K562 (cell line): ENCODE data around the gene EIF2S2. TPM values are rescaled to one million over a fixed set of nuclear protein-coding genes. Genes with fewer than 3 reads are reported as not detected.

ENCODE experiments used
- BRD9 ChIP-seq: fragments of 450-650 bp; IDR thresholded peaks from 2 replicates; pipeline ENCODE4 v1.6.1; 2018; ENCODE audit warnings: low read depth; ENCODE audit not compliant: partially characterized antibody
- E4F1 ChIP-seq: fragments of 250-450 bp; sonication (Bioruptor Pico); IDR thresholded peaks from 2 replicates; pipeline ENCODE4 v1.5.0; 2021; ENCODE audit warnings: mild to moderate bottlenecking, borderline replicate concordance
- ESRRA ChIP-seq: fragments of 450-650 bp; IDR thresholded peaks from 2 replicates; pipeline ENCODE4 v1.6.1; 2014; ENCODE audit warnings: low read depth, mild to moderate bottlenecking, moderate library complexity, borderline replicate concordance
- GTF2F1 ChIP-seq: IDR thresholded peaks from 2 replicates; pipeline ENCODE4 v1.6.1; 2011; ENCODE audit warnings: low read depth, low read length, improper control_type of control experiment
- HNRNPLL ChIP-seq: fragments of 200-400 bp; formaldehyde crosslinking; IDR thresholded peaks from 2 replicates; pipeline ENCODE4 v1.6.1; 2017; ENCODE audit warnings: low read length, low read depth, mild to moderate bottlenecking; ENCODE audit not compliant: poor library complexity, severe bottlenecking
- MYC ChIP-seq, 2 experiments: fragments of 250-450 bp in 1 of 2; sonication (Bioruptor Pico) in 1 of 2; IDR thresholded peaks; 2 replicates each; pipeline versions ENCODE4 v1.5.1 to v1.6.1; 2012 to 2021; ENCODE audit warnings: low read depth in 2 of 2, borderline replicate concordance in 1 of 2, improper control_type of control experiment in 1 of 2, low read length in 1 of 2, mild to moderate bottlenecking in 1 of 2, moderate library complexity in 1 of 2
- NR2C2 ChIP-seq, 2 experiments: fragments of 200-800 bp in 1 of 2; sonication (Bioruptor generic) in 1 of 2; sonication (generic) in 1 of 2; formaldehyde crosslinking in 1 of 2; IDR thresholded peaks; 2 replicates each; pipeline versions ENCODE4 v1.6.1 to v1.8.0; 2016 to 2022; ENCODE audit warnings: mild to moderate bottlenecking in 1 of 2, missing compliant biosample characterization in 1 of 2, missing genetic modification characterization in 1 of 2, missing genetic modification reagents in 1 of 2
- SETDB1 ChIP-seq: IDR thresholded peaks from one replicate; pipeline ENCODE4 v1.6.1; 2012; ENCODE audit warnings: low read length, control low read depth, inconsistent platforms
- SMARCE1 ChIP-seq: fragments of 450-650 bp; IDR thresholded peaks from 2 replicates; pipeline ENCODE4 v1.7.1; 2016; ENCODE audit warnings: mild to moderate bottlenecking
- ZMIZ1 ChIP-seq, 2 experiments: fragments of 150-350 bp in 1 of 2; IDR thresholded peaks; 2 replicates each; pipeline ENCODE4 v1.6.1; 2012 to 2016; ENCODE audit warnings: low read depth in 2 of 2, low read length in 2 of 2, mild to moderate bottlenecking in 1 of 2, moderate library complexity in 1 of 2
- ZNF280A ChIP-seq: fragments of 450-650 bp; IDR thresholded peaks from 2 replicates; pipeline ENCODE4 v1.6.1; 2018; ENCODE audit warnings: mild to moderate bottlenecking, low read depth; ENCODE audit not compliant: partially characterized antibody
- ZNF511 ChIP-seq: sonication (generic); formaldehyde crosslinking; IDR thresholded peaks from 2 replicates; pipeline ENCODE4 v1.8.0; 2022; ENCODE audit warnings: mild to moderate bottlenecking, missing genetic modification reagents
- polyA plus RNA-seq, 8 experiments: library from polyadenylated mRNA; depleted of rRNA in 4 of 8; stranded (reverse) in 5 of 8; unstranded in 3 of 8; fragments of >200 nt; fragmentation: Nextera tagmentation in 2 of 8; fragmentation: Illumina TruSeq in 1 of 8; extraction: Ambion mirVana in 2 of 8; extraction: Trizol in 1 of 8; gene quantifications; 2 replicates each; pipeline versions ENCODE4 v1.2.1 to v1.2.3, GENCODE V29; 2011 to 2014; ENCODE audit warnings: inconsistent platforms in 1 of 8, missing spikeins in 1 of 8
- total RNA-seq, 7 experiments: library from RNA; depleted of rRNA in 6 of 7; stranded (reverse); fragments of >200 nt in 6 of 7; fragmentation: Illumina TruSeq in 2 of 7; extraction: Trizol in 2 of 7; gene quantifications; 2 replicates each; pipeline versions ENCODE4 v1.2.1 to v1.2.3, GENCODE V29; 2011 to 2021; ENCODE audit warnings: low replicate concordance in 1 of 7
- TF ChIP-seq, protein P1 (sequence below): fragments of 250-450 bp; sonication (Bioruptor Pico); IDR thresholded peaks from 2 replicates; pipeline ENCODE4 v1.5.0; 2020; ENCODE audit warnings: mild to moderate bottlenecking, borderline replicate concordance
- TF ChIP-seq, protein P2 (sequence below), 2 experiments: fragments of 450-650 bp in 1 of 2; sonication (generic) in 1 of 2; formaldehyde crosslinking; conservative IDR thresholded peaks; 2 replicates each; pipeline versions ENCODE4 v1.4.0 to v1.8.1; 2020 to 2022; ENCODE audit warnings: mild to moderate bottlenecking in 1 of 2, missing genetic modification reagents in 1 of 2

EIF2S2 gene
- total and polyA plus RNA-seq, 9 of the 15 experiments (the other 6 are each of a cell fraction or from before 2014, with no cell fraction given), result 79.7 to 220 (median 154) TPM

- TF ChIP-seq, protein P1, sequence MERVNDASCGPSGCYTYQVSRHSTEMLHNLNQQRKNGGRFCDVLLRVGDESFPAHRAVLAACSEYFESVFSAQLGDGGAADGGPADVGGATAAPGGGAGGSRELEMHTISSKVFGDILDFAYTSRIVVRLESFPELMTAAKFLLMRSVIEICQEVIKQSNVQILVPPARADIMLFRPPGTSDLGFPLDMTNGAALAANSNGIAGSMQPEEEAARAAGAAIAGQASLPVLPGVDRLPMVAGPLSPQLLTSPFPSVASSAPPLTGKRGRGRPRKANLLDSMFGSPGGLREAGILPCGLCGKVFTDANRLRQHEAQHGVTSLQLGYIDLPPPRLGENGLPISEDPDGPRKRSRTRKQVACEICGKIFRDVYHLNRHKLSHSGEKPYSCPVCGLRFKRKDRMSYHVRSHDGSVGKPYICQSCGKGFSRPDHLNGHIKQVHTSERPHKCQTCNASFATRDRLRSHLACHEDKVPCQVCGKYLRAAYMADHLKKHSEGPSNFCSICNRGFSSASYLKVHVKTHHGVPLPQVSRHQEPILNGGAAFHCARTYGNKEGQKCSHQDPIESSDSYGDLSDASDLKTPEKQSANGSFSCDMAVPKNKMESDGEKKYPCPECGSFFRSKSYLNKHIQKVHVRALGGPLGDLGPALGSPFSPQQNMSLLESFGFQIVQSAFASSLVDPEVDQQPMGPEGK, result no peak
- TF ChIP-seq SMARCE1 (peak; percentile 74; the same call in 1 of the 2 replicates), ESRRA (no peak), SETDB1 (no peak), NR2C2 (CRISPR knock-in tag; IDR thresholded peaks at IDR 0.05) (no peak; the same call in 1 of the 2 replicates), NR2C2 (tag; IDR thresholded peaks at IDR 0.05) (peak; percentile 86), ZNF280A (no peak), BRD9 (peak; percentile 63), MYC (IDR thresholded peaks at IDR 0.05; ENCODE audit: low read depth, low read length) (no peak), MYC (CRISPR knock-in tag; IDR thresholded peaks at IDR 0.05; ENCODE audit: borderline replicate concordance, low read depth) (no peak), ZMIZ1 (IDR thresholded peaks at IDR 0.05; ENCODE audit: low read depth in 2 of 2, low read length in 2 of 2) (no peak), E4F1 (no peak), GTF2F1 (no peak), ZNF511 (CRISPR knock-in tag) (no peak), HNRNPLL (peak; percentile 69)
- TF ChIP-seq, protein P2, sequence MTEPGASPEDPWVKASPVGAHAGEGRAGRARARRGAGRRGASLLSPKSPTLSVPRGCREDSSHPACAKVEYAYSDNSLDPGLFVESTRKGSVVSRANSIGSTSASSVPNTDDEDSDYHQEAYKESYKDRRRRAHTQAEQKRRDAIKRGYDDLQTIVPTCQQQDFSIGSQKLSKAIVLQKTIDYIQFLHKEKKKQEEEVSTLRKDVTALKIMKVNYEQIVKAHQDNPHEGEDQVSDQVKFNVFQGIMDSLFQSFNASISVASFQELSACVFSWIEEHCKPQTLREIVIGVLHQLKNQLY (CRISPR knock-in tag; conservative IDR thresholded peaks at IDR 0.05), result no peak
These were observed 608 bp upstream of the EIF2S2 start (continued) for GRCh38 chr20:34112600-34113101.
